HL-60/S4 treated with retinoic acid at 250 ng/mL for 4 days and 3 days (cell line): Measurements from ENCODE around the gene PAFAH1B2.

Experiments
- in situ Hi-C: fragments of 300-500 bp; cut with MboI; formaldehyde crosslinking; loops from 2 replicates; pipeline ENCODE4 v1.7.0; 2022; ENCODE audit warnings: low sequenced_read_pairs

Gene PAFAH1B2

GRCh38 chr11:117219455-117219854 is 75.4 kb downstream of the PAFAH1B2 start:
- in situ Hi-C loops: no loop called here

GRCh38 chr11:117219995-117220394 is 75.9 kb downstream of the PAFAH1B2 start:
- in situ Hi-C loops: no loop called here

- in situ Hi-C loops: no loop called here
Observed at GRCh38 chr11:117220568-117220967, 76.5 kb downstream of the PAFAH1B2 start.

- in situ Hi-C loops: no loop called here
Observed at GRCh38 chr11:117220999-117221774, 77.1 kb downstream of the PAFAH1B2 start.

- in situ Hi-C loops: no loop called here
Observed at GRCh38 chr11:117221775-117222517, 77.9 kb downstream of the PAFAH1B2 start.

- in situ Hi-C loops: no loop called here
Observed at GRCh38 chr11:117222991-117223740, 79.1 kb downstream of the PAFAH1B2 start.

GRCh38 chr11:117223741-117224689 is 79.9 kb downstream of the PAFAH1B2 start:
- in situ Hi-C loops: no loop called here

- in situ Hi-C loops: no loop called here
Observed at GRCh38 chr11:117225553-117226170, 81.6 kb downstream of the PAFAH1B2 start.
